WTC11 (cell line): ENCODE measurements around the gene UFC1. TPM values are rescaled to one million over a fixed set of nuclear protein-coding genes. Genes with fewer than 3 reads are reported as not detected.

Experiments used
- ATAC-seq: fragments of 200-7000 bp; cut with Tn5 transposase; 2 replicates; pipeline ENCODE4 v1.10.0; 2021; ENCODE audit warnings: mild to moderate bottlenecking, moderate library complexity
- CTCF ChIA-PET: fragments of 300-600 bp; sonication (Branson Sonifier 250); formaldehyde crosslinking; loops from one replicate; lab custom pipeline; 2021; ENCODE audit warnings: antibody characterized with exemption; lab: Charles Lee
- POLR2A ChIA-PET: fragments of 350-600 bp; sonication (Branson Sonifier 250); formaldehyde crosslinking; loops from one replicate; lab custom pipeline; 2021; ENCODE audit warnings: antibody characterized with exemption; lab: Charles Lee
- DNase-seq: peaks from one replicate; pipeline ENCODE4 v3.0.0; 2021; ENCODE audit warnings: low spot score
- H3K27ac Mint-ChIP-seq: 2 replicates; pipeline ENCODE4 v1.8.0; 2021; ENCODE audit warnings: mixed read lengths
- H3K27me3 Mint-ChIP-seq: 2 replicates; pipeline ENCODE4 v1.8.0; 2021; ENCODE audit warnings: low read depth, mild to moderate bottlenecking, moderate library complexity, mixed read lengths
- H3K36me3 Mint-ChIP-seq: 2 replicates; pipeline ENCODE4 v1.8.0; 2021; ENCODE audit warnings: mixed read lengths
- H3K4me1 Mint-ChIP-seq: 2 replicates; pipeline ENCODE4 v1.8.0; 2022; ENCODE audit warnings: mixed read lengths
- H3K4me3 Mint-ChIP-seq: 2 replicates; pipeline ENCODE4 v1.8.0; 2021; ENCODE audit warnings: mild to moderate bottlenecking, moderate library complexity, mixed read lengths
- H3K9me3 Mint-ChIP-seq: 2 replicates; pipeline ENCODE4 v1.8.0; 2021; ENCODE audit warnings: mixed read lengths
- ATF2 ChIP-seq: sonication (generic); formaldehyde crosslinking; IDR thresholded peaks from 2 replicates; pipeline ENCODE4 v1.8.1; 2022; ENCODE audit warnings: low read depth, missing genetic modification reagents, borderline replicate concordance
- FOXK1 ChIP-seq: sonication (generic); formaldehyde crosslinking; IDR thresholded peaks from 2 replicates; pipeline ENCODE4 v1.8.0; 2022; ENCODE audit warnings: mild to moderate bottlenecking, moderate library complexity, missing genetic modification reagents
- HMGA2 ChIP-seq: fragments of 250-450 bp; sonication (Bioruptor Pico); IDR thresholded peaks from 2 replicates; pipeline ENCODE4 v1.4.0; 2021; ENCODE audit warnings: mild to moderate bottlenecking, moderate library complexity
- HMGXB4 ChIP-seq: sonication (generic); formaldehyde crosslinking; IDR thresholded peaks from 2 replicates; pipeline ENCODE4 v1.8.1; 2023; ENCODE audit warnings: mild to moderate bottlenecking, moderate library complexity, missing genetic modification reagents
- JUN ChIP-seq: sonication (generic); formaldehyde crosslinking; IDR thresholded peaks from 2 replicates; pipeline ENCODE4 v1.8.0; 2023; ENCODE audit warnings: mild to moderate bottlenecking, missing genetic modification reagents
- KAT7 ChIP-seq: sonication (generic); formaldehyde crosslinking; IDR thresholded peaks from 2 replicates; pipeline ENCODE4 v1.8.1; 2023; ENCODE audit warnings: missing genetic modification reagents, mild to moderate bottlenecking, borderline replicate concordance
- NR1H2 ChIP-seq: sonication (generic); formaldehyde crosslinking; IDR thresholded peaks from 2 replicates; pipeline ENCODE4 v1.9.0; 2021; ENCODE audit warnings: mild to moderate bottlenecking, moderate library complexity, missing genetic modification reagents
- RELA ChIP-seq: sonication (generic); formaldehyde crosslinking; IDR thresholded peaks from 2 replicates; pipeline ENCODE4 v1.8.1; 2022; ENCODE audit warnings: missing genetic modification reagents, mild to moderate bottlenecking, borderline replicate concordance
- ZBTB21 ChIP-seq: sonication (generic); formaldehyde crosslinking; IDR thresholded peaks from 2 replicates; pipeline ENCODE4 v1.8.1; 2023; ENCODE audit warnings: mild to moderate bottlenecking, missing genetic modification reagents, borderline replicate concordance
- ZNF138 ChIP-seq: sonication (generic); formaldehyde crosslinking; conservative IDR thresholded peaks from 2 replicates; pipeline ENCODE4 v1.8.1; 2022; ENCODE audit warnings: mild to moderate bottlenecking, moderate library complexity, missing genetic modification reagents
- ZNF232 ChIP-seq: sonication (generic); formaldehyde crosslinking; IDR thresholded peaks from 2 replicates; pipeline ENCODE4 v1.8.0; 2022; ENCODE audit warnings: mild to moderate bottlenecking, missing genetic modification reagents
- ZNF263 ChIP-seq: sonication (generic); formaldehyde crosslinking; IDR thresholded peaks from 2 replicates; pipeline ENCODE4 v1.8.1; 2022; ENCODE audit warnings: low read depth, mild to moderate bottlenecking, moderate library complexity, missing genetic modification reagents
- ZNF396 ChIP-seq: fragments of 250-450 bp; sonication (Bioruptor Pico); IDR thresholded peaks from 2 replicates; pipeline ENCODE4 v1.8.0; 2021; ENCODE audit warnings: mild to moderate bottlenecking, moderate library complexity, borderline replicate concordance
- ZNF416 ChIP-seq: fragments of 250-450 bp; sonication (Bioruptor Pico); IDR thresholded peaks from 2 replicates; pipeline ENCODE4 v1.9.0; 2021; ENCODE audit warnings: mild to moderate bottlenecking, inconsistent platforms
- total RNA-seq: library from RNA; stranded (reverse); gene quantifications from 3 replicates; pipeline ENCODE4 v1.2.3, GENCODE V29; 2021
- TF ChIP-seq, protein P1 (sequence below): fragments of 250-450 bp; sonication (Bioruptor Pico); IDR thresholded peaks from 2 replicates; pipeline ENCODE4 v1.9.0; 2021; ENCODE audit warnings: mild to moderate bottlenecking
- TF ChIP-seq, protein P2 (sequence below): sonication (generic); formaldehyde crosslinking; IDR thresholded peaks from 2 replicates; pipeline ENCODE4 v1.8.1; 2022; ENCODE audit warnings: low read depth, mild to moderate bottlenecking, moderate library complexity, missing genetic modification reagents, borderline replicate concordance
- TF ChIP-seq, protein P3 (sequence below): sonication (generic); formaldehyde crosslinking; IDR thresholded peaks from 2 replicates; pipeline ENCODE4 v1.8.0; 2023; ENCODE audit warnings: missing genetic modification reagents, mild to moderate bottlenecking, borderline replicate concordance
- TF ChIP-seq, protein P4 (sequence below): sonication (generic); formaldehyde crosslinking; conservative IDR thresholded peaks from 2 replicates; pipeline ENCODE4 v1.8.1; 2023; ENCODE audit warnings: mild to moderate bottlenecking, low read depth, missing genetic modification reagents, moderate library complexity

The UFC1 gene
- total RNA-seq, 1 experiment from 2014 or later: 56.2 TPM

DNA sequence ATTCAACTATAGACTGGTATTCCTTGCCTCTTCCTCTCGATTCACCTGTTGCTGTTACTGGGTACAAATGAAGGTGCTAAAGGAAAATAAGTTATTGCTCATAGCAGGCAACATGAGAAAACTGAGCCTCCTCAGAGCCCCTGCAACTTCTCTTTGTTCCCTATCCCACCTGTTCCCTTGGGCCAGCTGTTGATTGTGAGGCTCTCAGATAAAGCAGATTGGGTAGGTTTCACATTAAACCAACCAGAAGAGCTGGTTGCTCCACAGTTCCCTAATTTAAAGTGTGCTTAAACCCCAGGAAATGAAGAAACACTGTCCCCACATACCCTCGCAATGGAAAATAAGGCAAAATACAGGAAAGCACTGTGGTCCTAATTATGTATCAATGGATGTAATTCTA lies 26.1 kb upstream of the UFC1 start:
- no peak for DNase-seq
- no peak for TF ChIP-seq FOXK1 (CRISPR knock-in tag)
- TF ChIP-seq KAT7 (CRISPR knock-in tag): no peak
- TF ChIP-seq ZNF232 (CRISPR knock-in tag): no peak
- TF ChIP-seq ZNF416: no peak
- TF ChIP-seq, protein P1, sequence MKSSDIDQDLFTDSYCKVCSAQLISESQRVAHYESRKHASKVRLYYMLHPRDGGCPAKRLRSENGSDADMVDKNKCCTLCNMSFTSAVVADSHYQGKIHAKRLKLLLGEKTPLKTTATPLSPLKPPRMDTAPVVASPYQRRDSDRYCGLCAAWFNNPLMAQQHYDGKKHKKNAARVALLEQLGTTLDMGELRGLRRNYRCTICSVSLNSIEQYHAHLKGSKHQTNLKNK (CRISPR knock-in tag): no peak
- no peak for TF ChIP-seq HMGA2 (CRISPR knock-in tag)
- no peak for TF ChIP-seq ZNF138
- TF ChIP-seq ZNF396 (CRISPR knock-in tag): no peak
- TF ChIP-seq, all 79 proteins: peak for 0
- no peaks in the 10 kb centered on the region for H3K9me3 Mint-ChIP-seq
- no peak for ATAC-seq
- H3K4me3 Mint-ChIP-seq: no peak overlapping the region
- H3K36me3 Mint-ChIP-seq: peaks cover 56% of the 10 kb centered on the region
- peaks cover 20% of the 10 kb centered on the region for H3K4me1 Mint-ChIP-seq
- H3K27me3 Mint-ChIP-seq: no peaks in the 10 kb centered on the region
- ChIA-PET POLR2A (interaction anchor here (1.9 kb wide), 1 partner anchor 10 kb away, joined by 4 read pairs; the partner anchor contains the start of genes NIT1 and PFDN2), CTCF (interaction anchor here (1.3 kb wide), 1 partner anchor 38 kb away, joined by 3 read pairs; the partner anchor contains the start of gene PPOX)
- H3K27ac Mint-ChIP-seq: no peak overlapping the region

DNA sequence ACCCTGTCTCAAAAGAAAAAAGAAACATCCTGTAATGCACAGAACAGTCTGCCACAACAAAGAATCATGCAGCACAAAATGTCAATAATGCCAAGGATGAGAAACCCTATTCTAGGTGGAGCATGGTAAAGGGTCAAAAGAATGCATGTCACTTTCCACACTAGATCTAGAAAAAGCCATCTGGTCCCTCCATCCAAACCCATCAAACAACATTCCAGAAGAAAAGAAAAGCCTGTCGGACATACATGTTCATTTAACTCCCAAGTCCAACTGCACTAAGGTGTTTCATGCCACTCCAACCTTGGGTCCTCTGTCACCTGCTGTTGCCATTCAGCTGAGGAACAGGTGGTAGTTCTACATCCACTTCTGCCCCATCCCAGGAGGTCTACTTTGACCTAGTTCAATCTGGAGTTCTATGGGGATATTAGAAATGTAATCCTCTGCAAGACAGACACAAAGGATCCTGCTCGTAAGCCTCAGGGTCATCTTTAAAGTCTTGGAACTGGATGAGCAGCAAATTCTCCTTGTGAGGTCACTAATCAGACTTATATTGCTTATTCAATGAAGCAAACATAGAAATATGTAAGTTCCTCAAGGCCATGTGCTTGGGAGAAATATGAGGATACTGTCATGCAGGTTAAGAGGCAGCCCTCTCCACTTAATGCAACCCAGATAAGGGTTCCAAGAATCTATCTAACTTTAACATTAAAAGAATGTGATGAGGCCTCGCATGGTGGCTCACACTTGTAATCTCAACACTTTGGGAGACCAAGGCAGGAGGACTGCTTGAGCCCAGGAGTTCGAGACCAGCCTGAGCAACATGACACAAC lies 25.0 kb upstream of the UFC1 start:
- peaks cover 20% of the 10 kb centered on the region for H3K4me1 Mint-ChIP-seq
- ChIA-PET POLR2A (interaction anchor here (1.9 kb wide), 1 partner anchor 11 kb away, joined by 4 read pairs; the partner anchor contains the start of genes NIT1 and PFDN2), CTCF (interaction anchor here (1.3 kb wide), 1 partner anchor 37 kb away, joined by 3 read pairs; the partner anchor contains the start of gene PPOX)
- no peak overlapping the region for H3K4me3 Mint-ChIP-seq
- H3K27ac Mint-ChIP-seq: no peak overlapping the region
- ATAC-seq (no peak), DNase-seq (no peak)
- H3K36me3 Mint-ChIP-seq: peaks cover 44% of the 10 kb centered on the region
- no peaks in the 10 kb centered on the region for H3K27me3 Mint-ChIP-seq
- no peaks in the 10 kb centered on the region for H3K9me3 Mint-ChIP-seq
- TF ChIP-seq, protein P2, sequence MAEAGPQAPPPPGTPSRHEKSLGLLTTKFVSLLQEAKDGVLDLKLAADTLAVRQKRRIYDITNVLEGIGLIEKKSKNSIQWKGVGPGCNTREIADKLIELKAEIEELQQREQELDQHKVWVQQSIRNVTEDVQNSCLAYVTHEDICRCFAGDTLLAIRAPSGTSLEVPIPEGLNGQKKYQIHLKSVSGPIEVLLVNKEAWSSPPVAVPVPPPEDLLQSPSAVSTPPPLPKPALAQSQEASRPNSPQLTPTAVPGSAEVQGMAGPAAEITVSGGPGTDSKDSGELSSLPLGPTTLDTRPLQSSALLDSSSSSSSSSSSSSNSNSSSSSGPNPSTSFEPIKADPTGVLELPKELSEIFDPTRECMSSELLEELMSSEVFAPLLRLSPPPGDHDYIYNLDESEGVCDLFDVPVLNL: no peak
- TF ChIP-seq ZNF263 (CRISPR knock-in tag) (no peak), ZNF138 (no peak), NR1H2 (CRISPR knock-in tag) (no peak), HMGXB4 (CRISPR knock-in tag) (no peak), ATF2 (CRISPR knock-in tag) (no peak), ZBTB21 (no peak), JUN (CRISPR knock-in tag) (no peak), RELA (CRISPR knock-in tag) (no peak)
- TF ChIP-seq, protein P3, sequence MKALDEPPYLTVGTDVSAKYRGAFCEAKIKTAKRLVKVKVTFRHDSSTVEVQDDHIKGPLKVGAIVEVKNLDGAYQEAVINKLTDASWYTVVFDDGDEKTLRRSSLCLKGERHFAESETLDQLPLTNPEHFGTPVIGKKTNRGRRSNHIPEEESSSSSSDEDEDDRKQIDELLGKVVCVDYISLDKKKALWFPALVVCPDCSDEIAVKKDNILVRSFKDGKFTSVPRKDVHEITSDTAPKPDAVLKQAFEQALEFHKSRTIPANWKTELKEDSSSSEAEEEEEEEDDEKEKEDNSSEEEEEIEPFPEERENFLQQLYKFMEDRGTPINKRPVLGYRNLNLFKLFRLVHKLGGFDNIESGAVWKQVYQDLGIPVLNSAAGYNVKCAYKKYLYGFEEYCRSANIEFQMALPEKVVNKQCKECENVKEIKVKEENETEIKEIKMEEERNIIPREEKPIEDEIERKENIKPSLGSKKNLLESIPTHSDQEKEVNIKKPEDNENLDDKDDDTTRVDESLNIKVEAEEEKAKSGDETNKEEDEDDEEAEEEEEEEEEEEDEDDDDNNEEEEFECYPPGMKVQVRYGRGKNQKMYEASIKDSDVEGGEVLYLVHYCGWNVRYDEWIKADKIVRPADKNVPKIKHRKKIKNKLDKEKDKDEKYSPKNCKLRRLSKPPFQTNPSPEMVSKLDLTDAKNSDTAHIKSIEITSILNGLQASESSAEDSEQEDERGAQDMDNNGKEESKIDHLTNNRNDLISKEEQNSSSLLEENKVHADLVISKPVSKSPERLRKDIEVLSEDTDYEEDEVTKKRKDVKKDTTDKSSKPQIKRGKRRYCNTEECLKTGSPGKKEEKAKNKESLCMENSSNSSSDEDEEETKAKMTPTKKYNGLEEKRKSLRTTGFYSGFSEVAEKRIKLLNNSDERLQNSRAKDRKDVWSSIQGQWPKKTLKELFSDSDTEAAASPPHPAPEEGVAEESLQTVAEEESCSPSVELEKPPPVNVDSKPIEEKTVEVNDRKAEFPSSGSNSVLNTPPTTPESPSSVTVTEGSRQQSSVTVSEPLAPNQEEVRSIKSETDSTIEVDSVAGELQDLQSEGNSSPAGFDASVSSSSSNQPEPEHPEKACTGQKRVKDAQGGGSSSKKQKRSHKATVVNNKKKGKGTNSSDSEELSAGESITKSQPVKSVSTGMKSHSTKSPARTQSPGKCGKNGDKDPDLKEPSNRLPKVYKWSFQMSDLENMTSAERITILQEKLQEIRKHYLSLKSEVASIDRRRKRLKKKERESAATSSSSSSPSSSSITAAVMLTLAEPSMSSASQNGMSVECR: no peak
- TF ChIP-seq, protein P4, sequence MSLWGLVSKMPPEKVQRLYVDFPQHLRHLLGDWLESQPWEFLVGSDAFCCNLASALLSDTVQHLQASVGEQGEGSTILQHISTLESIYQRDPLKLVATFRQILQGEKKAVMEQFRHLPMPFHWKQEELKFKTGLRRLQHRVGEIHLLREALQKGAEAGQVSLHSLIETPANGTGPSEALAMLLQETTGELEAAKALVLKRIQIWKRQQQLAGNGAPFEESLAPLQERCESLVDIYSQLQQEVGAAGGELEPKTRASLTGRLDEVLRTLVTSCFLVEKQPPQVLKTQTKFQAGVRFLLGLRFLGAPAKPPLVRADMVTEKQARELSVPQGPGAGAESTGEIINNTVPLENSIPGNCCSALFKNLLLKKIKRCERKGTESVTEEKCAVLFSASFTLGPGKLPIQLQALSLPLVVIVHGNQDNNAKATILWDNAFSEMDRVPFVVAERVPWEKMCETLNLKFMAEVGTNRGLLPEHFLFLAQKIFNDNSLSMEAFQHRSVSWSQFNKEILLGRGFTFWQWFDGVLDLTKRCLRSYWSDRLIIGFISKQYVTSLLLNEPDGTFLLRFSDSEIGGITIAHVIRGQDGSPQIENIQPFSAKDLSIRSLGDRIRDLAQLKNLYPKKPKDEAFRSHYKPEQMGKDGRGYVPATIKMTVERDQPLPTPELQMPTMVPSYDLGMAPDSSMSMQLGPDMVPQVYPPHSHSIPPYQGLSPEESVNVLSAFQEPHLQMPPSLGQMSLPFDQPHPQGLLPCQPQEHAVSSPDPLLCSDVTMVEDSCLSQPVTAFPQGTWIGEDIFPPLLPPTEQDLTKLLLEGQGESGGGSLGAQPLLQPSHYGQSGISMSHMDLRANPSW: no peak
